Sigmoid colon (tissue), 4 donors: Measurements from ENCODE around the gene THYN1.

Experiments
- CTCF ChIP-seq, 4 experiments: fragments of 450-650 bp in 3 of 4; fragments of 200-600 bp in 1 of 4; IDR thresholded peaks; one replicate each; pipeline ENCODE4 v1.5.1; 2016 to 2019; ENCODE audit warnings: antibody characterized with exemption in 4 of 4, mild to moderate bottlenecking in 3 of 4, moderate library complexity in 2 of 4
- POLR2AphosphoS5 ChIP-seq, 4 donors: sonication (generic); formaldehyde crosslinking; IDR thresholded peaks; one replicate each; pipeline ENCODE4 v1.6.1; 2017; ENCODE audit warnings: antibody characterized with exemption in 4 of 4

- TF ChIP-seq CTCF (IDR thresholded peaks at IDR 0.05) (no peak), POLR2AphosphoS5 (IDR thresholded peaks at IDR 0.05) (no peak)
Measured at GRCh38 chr11:134250675-134251074, 2.5 kb downstream of the THYN1 start.
